Upper lobe of left lung (tissue), 6 donors: ENCODE data around the gene STK33. TPM values are rescaled to one million over a fixed set of nuclear protein-coding genes. Genes with fewer than 3 reads are reported as not detected.
A peak's percentile ranks its signal among the peaks of the same experiment; 100 is the strongest.

Experiments
- ATAC-seq, 2 donors: fragments of 200-7000 bp; cut with Tn5 transposase; one replicate each; pipeline ENCODE4 v1.9.1; 2022; ENCODE audit warnings: mild to moderate bottlenecking in 2 of 2, moderate library complexity in 2 of 2; ENCODE audit not compliant: low FRiP score in 2 of 2
- DNase-seq, 2 donors: peaks; one replicate each; pipeline ENCODE4 v3.0.0-alpha.2; 2019 to 2020
- H3K27ac ChIP-seq, 4 donors: fragments of 200-600 bp; sonication (generic); one replicate each; pipeline ENCODE4 v1.5.1; 2016 to 2019
- H3K27me3 ChIP-seq, 4 donors: fragments of 200-600 bp; sonication (generic); one replicate each; pipeline ENCODE4 v1.5.1; 2017 to 2019
- H3K36me3 ChIP-seq, 4 donors: fragments of 200-600 bp; sonication (generic); one replicate each; pipeline ENCODE4 v1.5.1; 2016 to 2019
- H3K4me1 ChIP-seq, 4 donors: fragments of 200-600 bp; sonication (generic); one replicate each; pipeline ENCODE4 v1.5.1; 2018 to 2019
- H3K4me3 ChIP-seq, 4 donors: fragments of 200-600 bp; sonication (generic); one replicate each; pipeline ENCODE4 v1.5.1; 2017 to 2019; ENCODE audit warnings: mild to moderate bottlenecking in 2 of 4, moderate library complexity in 1 of 4
- H3K9me3 ChIP-seq, 4 donors: fragments of 200-600 bp; sonication (generic); one replicate each; pipeline ENCODE4 v1.5.1; 2018 to 2019
- EP300 ChIP-seq, 4 donors: sonication (generic); formaldehyde crosslinking; IDR thresholded peaks; one replicate each; pipeline ENCODE4 v1.5.1; 2017; ENCODE audit warnings: antibody characterized with exemption in 4 of 4, control low read depth in 2 of 4
- POLR2A ChIP-seq, 4 donors: fragments of 450-650 bp; IDR thresholded peaks; one replicate each; pipeline ENCODE4 v1.5.1; 2016 to 2017; ENCODE audit warnings: antibody characterized with exemption in 4 of 4, mild to moderate bottlenecking in 2 of 4
- POLR2AphosphoS5 ChIP-seq, 2 donors: sonication (generic); formaldehyde crosslinking; IDR thresholded peaks; one replicate each; pipeline ENCODE4 v1.5.1; 2017; ENCODE audit warnings: antibody characterized with exemption in 2 of 2
- WGBS, 2 donors: methylation state at CpG; one replicate each; pipeline ENCODE4 v1.1.5; 2017 to 2018; 5-methylcytosine and 5-hydroxymethylcytosine counted together
- total RNA-seq, 6 donors: library from RNA; depleted of rRNA in 4 of 6; stranded (reverse); fragments of >200 nt in 4 of 6; gene quantifications; one replicate each; pipeline versions ENCODE4 v1.1.0 to v1.2.1, GENCODE V29; 2016 to 2021
- TF ChIP-seq, protein P1 (sequence below), 6 experiments: fragments of 450-650 bp in 4 of 6; fragments of 200-600 bp in 2 of 6; sonication (generic) in 2 of 6; IDR thresholded peaks; one replicate each; pipeline ENCODE4 v1.5.1; 2016 to 2019; ENCODE audit warnings: antibody characterized with exemption in 6 of 6
- donor health status: DM: no; HTN: no; CAD: no; lungs with moderate emphysema.
- donor health status: DM: no; HTN: yes; CAD: no; lungs with severe emphysema.

The STK33 gene
- total RNA-seq, 6 donors from 2014 or later, result 10.3 to 77.0 (median 15.6) TPM

DNA sequence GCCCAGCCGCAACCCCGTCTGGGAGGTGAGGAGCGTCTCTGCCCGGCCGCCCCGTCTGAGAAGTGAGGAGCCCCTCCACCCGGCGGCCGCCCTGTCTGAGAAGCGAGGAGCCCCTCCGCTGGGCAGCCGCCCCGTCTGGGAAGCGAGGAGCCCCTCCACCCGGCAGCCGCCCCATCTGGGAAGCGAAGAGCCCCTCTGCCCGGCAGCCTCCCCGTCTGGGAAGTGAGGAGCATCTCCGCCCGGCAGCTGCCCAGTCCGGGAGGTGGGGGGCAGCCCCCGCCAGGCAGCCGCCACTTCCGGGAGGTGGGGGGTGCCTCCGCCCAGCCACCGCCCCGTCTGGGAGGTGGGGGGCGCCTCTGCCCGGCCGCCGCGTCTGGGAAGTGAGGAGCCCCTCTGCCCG lies 70.6 kb downstream of the STK33 start:
- ATAC-seq (no peak), DNase-seq (peak in 1 of 2 donors; percentile 62)
- no peaks in the 10 kb centered on the region for H3K4me1 ChIP-seq
- H3K9me3 ChIP-seq, result no peaks in the 10 kb centered on the region
- H3K4me3 ChIP-seq, result no peak overlapping the region
- H3K36me3 ChIP-seq, result no peaks in the 10 kb centered on the region
- H3K27me3 ChIP-seq, result no peaks in the 10 kb centered on the region
- TF ChIP-seq, protein P1, sequence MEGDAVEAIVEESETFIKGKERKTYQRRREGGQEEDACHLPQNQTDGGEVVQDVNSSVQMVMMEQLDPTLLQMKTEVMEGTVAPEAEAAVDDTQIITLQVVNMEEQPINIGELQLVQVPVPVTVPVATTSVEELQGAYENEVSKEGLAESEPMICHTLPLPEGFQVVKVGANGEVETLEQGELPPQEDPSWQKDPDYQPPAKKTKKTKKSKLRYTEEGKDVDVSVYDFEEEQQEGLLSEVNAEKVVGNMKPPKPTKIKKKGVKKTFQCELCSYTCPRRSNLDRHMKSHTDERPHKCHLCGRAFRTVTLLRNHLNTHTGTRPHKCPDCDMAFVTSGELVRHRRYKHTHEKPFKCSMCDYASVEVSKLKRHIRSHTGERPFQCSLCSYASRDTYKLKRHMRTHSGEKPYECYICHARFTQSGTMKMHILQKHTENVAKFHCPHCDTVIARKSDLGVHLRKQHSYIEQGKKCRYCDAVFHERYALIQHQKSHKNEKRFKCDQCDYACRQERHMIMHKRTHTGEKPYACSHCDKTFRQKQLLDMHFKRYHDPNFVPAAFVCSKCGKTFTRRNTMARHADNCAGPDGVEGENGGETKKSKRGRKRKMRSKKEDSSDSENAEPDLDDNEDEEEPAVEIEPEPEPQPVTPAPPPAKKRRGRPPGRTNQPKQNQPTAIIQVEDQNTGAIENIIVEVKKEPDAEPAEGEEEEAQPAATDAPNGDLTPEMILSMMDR (IDR thresholded peaks at IDR 0.05), result no peak
- TF ChIP-seq POLR2AphosphoS5 (IDR thresholded peaks at IDR 0.05) (no peak), EP300 (IDR thresholded peaks at IDR 0.05) (no peak), POLR2A (IDR thresholded peaks at IDR 0.05) (no peak)
- 97 to 98% methylated on average over 18 of the region's 34 CpGs for WGBS, 2 donors
- H3K27ac ChIP-seq, result no peak overlapping the region

DNA sequence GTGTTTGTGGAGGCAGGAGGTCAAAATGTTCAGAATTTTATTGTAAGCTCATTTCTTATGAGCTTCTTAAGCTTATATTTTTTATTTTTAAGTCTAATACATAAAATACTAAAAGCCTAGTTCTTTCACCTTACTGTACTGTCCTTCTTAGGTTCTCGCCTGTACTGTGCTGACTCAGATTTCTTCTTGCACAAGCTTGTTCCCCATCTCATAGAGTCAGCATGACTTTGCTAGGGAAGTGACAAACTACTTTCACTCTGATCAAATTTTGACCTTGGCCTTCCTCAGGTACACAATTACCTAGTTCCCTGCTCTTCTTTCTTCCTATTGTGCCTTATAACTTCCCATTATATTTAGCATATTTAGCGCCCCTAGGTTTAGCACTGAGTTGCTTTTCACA lies 81.5 kb downstream of the STK33 start:
- Histone ChIP-seq H3K27me3 (no peaks in the 10 kb centered on the region), H3K4me3 (no peak overlapping the region), H3K4me1 (no peaks in the 10 kb centered on the region), H3K27ac (no peak overlapping the region), H3K9me3 (no peaks in the 10 kb centered on the region), H3K36me3 (no peaks in the 10 kb centered on the region)
- TF ChIP-seq POLR2AphosphoS5 (IDR thresholded peaks at IDR 0.05) (no peak), EP300 (IDR thresholded peaks at IDR 0.05) (no peak)
- DNase-seq, result no peak
- 83 to 85% methylated on average over 2 of the region's 2 CpGs for WGBS, 2 donors
- ATAC-seq, result no peak

DNA sequence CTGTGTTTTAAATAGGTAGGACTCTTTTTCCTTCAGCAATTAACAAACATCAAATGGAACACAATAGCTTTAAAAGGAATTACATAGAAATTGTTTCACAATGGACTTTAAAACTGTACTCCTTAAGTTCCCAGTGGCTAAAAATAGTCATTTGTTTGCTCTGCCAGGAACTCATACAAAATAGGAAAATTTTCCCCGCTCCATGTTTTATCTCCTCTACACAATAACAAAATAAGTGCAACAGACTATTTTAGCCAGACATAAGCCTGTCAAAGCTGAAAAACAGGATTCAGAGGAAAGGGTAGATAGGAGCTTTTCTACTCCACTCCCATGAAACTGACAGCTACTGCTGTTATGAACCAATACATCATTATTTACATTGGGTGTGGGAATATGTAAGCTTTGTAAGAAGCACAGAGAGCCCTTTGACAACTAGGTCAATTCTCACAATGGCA lies 90.1 kb downstream of the STK33 start:
- Histone ChIP-seq H3K4me3 (no peak overlapping the region), H3K27ac (no peak overlapping the region), H3K4me1 (no peaks in the 10 kb centered on the region), H3K36me3 (no peaks in the 10 kb centered on the region), H3K27me3 (no peaks in the 10 kb centered on the region), H3K9me3 (no peaks in the 10 kb centered on the region)
- WGBS, 2 donors, result 40 to 48% methylated on average over 1 of the region's 1 CpG
- no peak for DNase-seq
- ATAC-seq, result no peak
- TF ChIP-seq POLR2AphosphoS5 (IDR thresholded peaks at IDR 0.05) (no peak), POLR2A (IDR thresholded peaks at IDR 0.05) (no peak), EP300 (IDR thresholded peaks at IDR 0.05) (no peak)
- TF ChIP-seq, protein P1 (IDR thresholded peaks at IDR 0.05), result no peak

DNA sequence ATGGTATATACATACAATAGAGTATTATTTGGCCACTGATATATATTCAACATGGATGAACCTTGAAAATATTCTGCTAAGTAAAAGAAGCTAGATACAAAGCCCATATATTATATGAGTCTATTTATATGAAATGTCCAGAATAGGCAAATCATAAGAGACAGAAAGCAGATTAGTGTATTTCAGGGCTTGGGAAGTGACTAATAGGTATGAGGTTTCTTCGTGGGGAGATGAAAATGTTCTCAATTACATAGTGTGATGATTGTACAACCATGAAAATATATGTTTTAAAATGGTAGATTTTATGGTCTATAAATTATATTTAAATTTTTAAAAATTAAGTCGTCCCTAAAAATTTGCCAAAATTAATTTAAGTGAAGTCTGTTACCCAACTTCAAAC lies 92.2 kb downstream of the STK33 start:
- WGBS, 2 donors, result 85 to 94% methylated on average over 2 of the region's 2 CpGs
- DNase-seq, result no peak
- no peak for ATAC-seq

DNA sequence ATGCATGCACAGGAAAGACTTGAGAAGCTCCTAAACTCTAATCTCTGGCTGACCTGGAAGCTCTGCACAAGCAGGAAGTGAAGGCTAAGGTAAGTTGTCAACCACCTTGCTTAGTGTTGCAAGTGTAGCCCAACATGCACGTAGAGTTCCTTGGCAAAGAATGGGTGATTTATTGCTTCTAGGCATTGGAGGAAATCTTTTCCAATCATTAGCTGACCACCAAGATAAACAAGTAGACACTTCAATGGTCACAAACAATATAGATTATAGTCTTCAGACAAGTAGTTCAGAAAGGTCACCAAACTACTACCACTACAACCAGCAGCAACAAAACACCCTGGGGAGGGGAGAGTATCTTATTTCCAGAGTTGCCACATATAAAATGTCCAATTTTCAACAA lies 105.6 kb downstream of the STK33 start:
- Histone ChIP-seq H3K36me3 (no peaks in the 10 kb centered on the region), H3K27me3 (no peaks in the 10 kb centered on the region), H3K4me3 (no peak overlapping the region), H3K9me3 (peaks cover 0 to 6% (median 0%) of the 10 kb centered on the region in 4 donors), H3K27ac (no peak overlapping the region), H3K4me1 (no peaks in the 10 kb centered on the region)
- no peak for TF ChIP-seq POLR2AphosphoS5 (IDR thresholded peaks at IDR 0.05)
- TF ChIP-seq POLR2A (IDR thresholded peaks at IDR 0.05), result no peak
- TF ChIP-seq, protein P1 (IDR thresholded peaks at IDR 0.05), result no peak
- no peak for TF ChIP-seq EP300 (IDR thresholded peaks at IDR 0.05)
- WGBS, 2 donors, result 65 to 71% methylated on average over 1 of the region's 1 CpG
- ATAC-seq (no peak), DNase-seq (no peak)

More for the DNA sequence above, 92.2 kb downstream of the STK33 start:
- Histone ChIP-seq H3K27me3 (no peaks in the 10 kb centered on the region), H3K27ac (no peak overlapping the region), H3K4me3 (no peak overlapping the region), H3K36me3 (no peaks in the 10 kb centered on the region), H3K4me1 (no peaks in the 10 kb centered on the region), H3K9me3 (peaks cover 0 to 4% (median 2%) of the 10 kb centered on the region in 4 donors)
- TF ChIP-seq POLR2A (IDR thresholded peaks at IDR 0.05) (no peak), POLR2AphosphoS5 (IDR thresholded peaks at IDR 0.05) (no peak), EP300 (IDR thresholded peaks at IDR 0.05) (no peak)
- TF ChIP-seq, protein P1 (IDR thresholded peaks at IDR 0.05), result no peak
